ENCODE data around the gene C1QTNF6.

GRCh38 chr22:37232140-37232998 is 44.3 kb upstream of the C1QTNF6 start:
- TF ChIP-seq, protein P1, sequence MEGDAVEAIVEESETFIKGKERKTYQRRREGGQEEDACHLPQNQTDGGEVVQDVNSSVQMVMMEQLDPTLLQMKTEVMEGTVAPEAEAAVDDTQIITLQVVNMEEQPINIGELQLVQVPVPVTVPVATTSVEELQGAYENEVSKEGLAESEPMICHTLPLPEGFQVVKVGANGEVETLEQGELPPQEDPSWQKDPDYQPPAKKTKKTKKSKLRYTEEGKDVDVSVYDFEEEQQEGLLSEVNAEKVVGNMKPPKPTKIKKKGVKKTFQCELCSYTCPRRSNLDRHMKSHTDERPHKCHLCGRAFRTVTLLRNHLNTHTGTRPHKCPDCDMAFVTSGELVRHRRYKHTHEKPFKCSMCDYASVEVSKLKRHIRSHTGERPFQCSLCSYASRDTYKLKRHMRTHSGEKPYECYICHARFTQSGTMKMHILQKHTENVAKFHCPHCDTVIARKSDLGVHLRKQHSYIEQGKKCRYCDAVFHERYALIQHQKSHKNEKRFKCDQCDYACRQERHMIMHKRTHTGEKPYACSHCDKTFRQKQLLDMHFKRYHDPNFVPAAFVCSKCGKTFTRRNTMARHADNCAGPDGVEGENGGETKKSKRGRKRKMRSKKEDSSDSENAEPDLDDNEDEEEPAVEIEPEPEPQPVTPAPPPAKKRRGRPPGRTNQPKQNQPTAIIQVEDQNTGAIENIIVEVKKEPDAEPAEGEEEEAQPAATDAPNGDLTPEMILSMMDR (conservative IDR thresholded peaks at IDR 0.05; ENCODE audit: low read depth, low read length): no peak
- TF ChIP-seq EZH2 (IDR thresholded peaks at IDR 0.05; ENCODE audit: borderline replicate concordance, low read depth, low read length, poor library complexity, severe bottlenecking): no peak

Measured in A673 (cell line).